T1000 (cell line): ENCODE results near the gene KCND3.

Source experiments
- DNase-seq: peaks from one replicate; lab custom pipeline; 2025; ENCODE audit warnings: mixed read lengths; lab: John Stamatoyannopoulos, UW

The KCND3 gene

GRCh38 chr1:111920221-111921024, 69.0 kb downstream of the KCND3 start:
- DNase-seq, result no peak

- DNase-seq, result no peak
Measured at GRCh38 chr1:111911776-111912515, 77.5 kb downstream of the KCND3 start.

GRCh38 chr1:111911061-111911460, 78.4 kb downstream of the KCND3 start:
- no peak for DNase-seq

GRCh38 chr1:111909030-111909429, 80.4 kb downstream of the KCND3 start:
- DNase-seq, result no peak

- no peak for DNase-seq
Measured at GRCh38 chr1:111908011-111908621, 81.4 kb downstream of the KCND3 start.

- DNase-seq, result no peak
Measured at GRCh38 chr1:111907321-111907720, 82.1 kb downstream of the KCND3 start.

GRCh38 chr1:111906816-111907215, 82.7 kb downstream of the KCND3 start:
- DNase-seq, result no peak

- no peak for DNase-seq
Measured at GRCh38 chr1:111906111-111906510, 83.4 kb downstream of the KCND3 start.

GRCh38 chr1:111904478-111905218, 84.8 kb downstream of the KCND3 start:
- no peak for DNase-seq

- no peak for DNase-seq
Measured at GRCh38 chr1:111903871-111904449, 85.5 kb downstream of the KCND3 start.

GRCh38 chr1:111903148-111903870, 86.2 kb downstream of the KCND3 start:
- DNase-seq, result no peak

- no peak for DNase-seq
Measured at GRCh38 chr1:111895469-111895868, 94.0 kb downstream of the KCND3 start.

GRCh38 chr1:111895017-111895416, 94.5 kb downstream of the KCND3 start:
- no peak for DNase-seq

- DNase-seq, result no peak
Measured at GRCh38 chr1:111894497-111894896, 95.0 kb downstream of the KCND3 start.

- DNase-seq, result no peak
Measured at GRCh38 chr1:111891566-111891965, 97.9 kb downstream of the KCND3 start.

GRCh38 chr1:111888740-111889376, 100.6 kb downstream of the KCND3 start:
- DNase-seq, result no peak

- no peak for DNase-seq
Measured at GRCh38 chr1:111887875-111888274, 101.6 kb downstream of the KCND3 start.

GRCh38 chr1:111887385-111887784, 102.1 kb downstream of the KCND3 start:
- no peak for DNase-seq

GRCh38 chr1:111886741-111887140, 102.7 kb downstream of the KCND3 start:
- DNase-seq, result no peak

GRCh38 chr1:111884772-111885443, 104.6 kb downstream of the KCND3 start:
- no peak for DNase-seq
